IMR-90 (cell line): ENCODE results near the gene ANO9. TPM values are rescaled to one million over a fixed set of nuclear protein-coding genes. Genes with fewer than 3 reads are reported as not detected.
"Not testable (repeated sequence)": the region's sequence is repeated elsewhere in the genome, so short reads cannot be mapped to it uniquely, and the experiment has no call there.

Experiments used
- ATAC-seq: fragments of 200-7000 bp; cut with Tn5 transposase; 2 replicates; pipeline ENCODE4 v1.9.1; 2020; ENCODE audit warnings: low read depth, mild to moderate bottlenecking, moderate library complexity
- BruUV-seq: library from RNA; stranded (reverse); fragments of 400-500 nt; replicated peaks from 2 replicates; lab custom pipeline; 2021; lab: Mats Ljungman, UMichigan
- CTCF ChIA-PET: fragments of 300-600 bp; formaldehyde crosslinking; extraction: SDS; loops from one replicate; lab custom pipeline; 2021; ENCODE audit warnings: antibody characterized with exemption; lab: Yijun Ruan, JAX
- POLR2A ChIA-PET: fragments of 300-600 bp; sonication (Branson Sonifier 250); formaldehyde crosslinking; loops from one replicate; lab custom pipeline; 2022; ENCODE audit warnings: antibody characterized with exemption; ENCODE audit not compliant: unreplicated experiment; lab: Charles Lee
- DNase-seq: peaks from one replicate; pipeline ENCODE4 v3.0.0; 2013
- H2AFZ ChIP-seq: replicated peaks from 2 replicates; pipeline ENCODE3; 2013; ENCODE audit warnings: low read length, mild to moderate bottlenecking; ENCODE audit not compliant: poor library complexity
- H2AK5ac ChIP-seq: 2 replicates; pipeline ENCODE4 v1.6.1; 2013; ENCODE audit warnings: low read depth, low read length, inconsistent platforms
- H2AK9ac ChIP-seq: replicated peaks from 2 replicates; pipeline ENCODE3; 2013; ENCODE audit warnings: mild to moderate bottlenecking, low read depth, low read length, moderate library complexity; ENCODE audit not compliant: poor library complexity
- H2BK120ac ChIP-seq: 2 replicates; pipeline ENCODE4 v1.6.1; 2013; ENCODE audit warnings: low read depth, low read length, inconsistent platforms
- H2BK15ac ChIP-seq: 3 replicates; pipeline ENCODE4 v1.6.1; 2013; ENCODE audit warnings: low read depth, low read length, inconsistent platforms
- H2BK20ac ChIP-seq: 2 replicates; pipeline ENCODE4 v1.6.1; 2013; ENCODE audit warnings: low read depth, mild to moderate bottlenecking, inconsistent platforms, low read length, moderate library complexity
- H2BK5ac ChIP-seq: 2 replicates; pipeline ENCODE4 v1.6.1; 2013; ENCODE audit warnings: mild to moderate bottlenecking, low read depth, low read length, inconsistent platforms; ENCODE audit not compliant: poor library complexity, severe bottlenecking
- H3K14ac ChIP-seq: replicated peaks from 2 replicates; pipeline ENCODE4 v1.6.1; 2013; ENCODE audit warnings: low read depth, low read length, inconsistent platforms
- H3K18ac ChIP-seq: 2 replicates; pipeline ENCODE4 v1.6.1; 2013; ENCODE audit warnings: low read depth, low read length, control low read depth
- H3K23ac ChIP-seq: 2 replicates; pipeline ENCODE4 v1.6.1; 2013; ENCODE audit warnings: low read depth, low read length, inconsistent platforms
- H3K27ac ChIP-seq: 2 replicates; pipeline ENCODE4 v1.5.1; 2013; ENCODE audit warnings: mild to moderate bottlenecking, control low read depth, low read length; ENCODE audit not compliant: insufficient read depth
- H3K27me3 ChIP-seq: 2 replicates; pipeline ENCODE4 v1.6.1; 2013; ENCODE audit warnings: low read length; ENCODE audit not compliant: control insufficient read depth, insufficient read depth
- H3K36me3 ChIP-seq: 2 replicates; pipeline ENCODE4 v1.6.1; 2013; ENCODE audit warnings: low read length, mixed read lengths; ENCODE audit not compliant: control insufficient read depth, insufficient read depth
- H3K4ac ChIP-seq: 2 replicates; pipeline ENCODE4 v1.6.1; 2013; ENCODE audit warnings: low read depth, low read length, inconsistent platforms
- H3K4me1 ChIP-seq: 2 replicates; pipeline ENCODE4 v1.6.1; 2013; ENCODE audit warnings: low read length, mixed read lengths; ENCODE audit not compliant: control insufficient read depth, insufficient read depth
- H3K4me2 ChIP-seq: 2 replicates; pipeline ENCODE4 v1.6.1; 2013; ENCODE audit warnings: low read depth, mild to moderate bottlenecking, control low read depth, low read length, moderate library complexity
- H3K4me3 ChIP-seq: 2 replicates; pipeline ENCODE4 v1.5.1; 2013; ENCODE audit warnings: low read depth, mild to moderate bottlenecking, control low read depth, low read length, moderate library complexity; ENCODE audit not compliant: insufficient read depth
- H3K56ac ChIP-seq: 2 replicates; pipeline ENCODE4 v1.6.1; 2013; ENCODE audit warnings: low read length, inconsistent platforms; ENCODE audit not compliant: insufficient read depth; ENCODE audit errors: extremely low read depth
- H3K79me1 ChIP-seq, 2 experiments: 2 replicates each; pipeline ENCODE4 v1.6.1; 2013; ENCODE audit warnings: low read length in 2 of 2, inconsistent platforms in 1 of 2, low read depth in 1 of 2
- H3K9ac ChIP-seq: 2 replicates; pipeline ENCODE4 v1.6.1; 2013; ENCODE audit warnings: low read depth, low read length, control low read depth
- H3K9me1 ChIP-seq: 2 replicates; pipeline ENCODE4 v1.6.1; 2013; ENCODE audit warnings: low read length, inconsistent platforms; ENCODE audit not compliant: insufficient read depth
- H3K9me3 ChIP-seq: 2 replicates; pipeline ENCODE4 v1.6.1; 2013; ENCODE audit warnings: low read length; ENCODE audit not compliant: control insufficient read depth, insufficient read depth
- H4K20me1 ChIP-seq: 2 replicates; pipeline ENCODE4 v1.6.1; 2013; ENCODE audit warnings: low read length, inconsistent platforms; ENCODE audit not compliant: insufficient read depth
- H4K5ac ChIP-seq: 2 replicates; pipeline ENCODE4 v1.6.1; 2013; ENCODE audit warnings: mild to moderate bottlenecking, low read depth, low read length, control low read depth
- H4K8ac ChIP-seq, 2 experiments: 2 replicates each; pipeline ENCODE4 v1.6.1; 2013; ENCODE audit warnings: low read depth in 2 of 2, low read length in 2 of 2, control low read depth in 1 of 2, inconsistent platforms in 1 of 2
- H4K91ac ChIP-seq: 2 replicates; pipeline ENCODE4 v1.6.1; 2013; ENCODE audit warnings: low read depth, low read length, inconsistent platforms; ENCODE audit not compliant: insufficient read depth
- CHD1 ChIP-seq: IDR thresholded peaks from 2 replicates; pipeline ENCODE4 v1.6.1; 2012; ENCODE audit warnings: low read depth, low read length, improper control_type of control experiment
- USF2 ChIP-seq: fragments of 150-350 bp; IDR thresholded peaks from 2 replicates; pipeline ENCODE4 v1.6.1; 2017; ENCODE audit warnings: mild to moderate bottlenecking, antibody characterized with exemption, low read length, low read depth
- WGBS, 2 experiments: methylation state at CpG; one replicate each; pipeline versions ENCODE4 v1.1.5 to v1.1.7; 2013; ENCODE audit warnings: missing lambda C conversion rate in 2 of 2; ENCODE audit not compliant: insufficient read length in 1 of 2; ENCODE audit errors: extremely low coverage in 2 of 2; 5-methylcytosine and 5-hydroxymethylcytosine counted together
- dilution Hi-C: fragments of 300-500 bp; cut with HindIII; formaldehyde crosslinking; loops from one replicate; pipeline ENCODE4 v1.14.3; 2018; ENCODE audit warnings: low sequenced_read_pairs; ENCODE audit not compliant: unreplicated experiment
- in situ Hi-C: fragments of 300-500 bp; cut with MboI; formaldehyde crosslinking; loops from 3 replicates; pipeline ENCODE4 v1.14.3; 2019; ENCODE audit warnings: low sequenced_read_pairs, inconsistent platforms, mixed read lengths
- intact Hi-C: fragments of 100-400 bp; cut with micrococcal nuclease; formaldehyde crosslinking; loops from 2 replicates; pipeline ENCODE4 v1.10.0; 2022
- polyA plus RNA-seq, 3 experiments: library from polyadenylated mRNA; depleted of rRNA; stranded (reverse); fragments of >200 nt; gene quantifications; 2 replicates each; pipeline ENCODE4 v1.2.3, GENCODE V29; 2012; ENCODE audit warnings: low replicate concordance in 1 of 3
- total RNA-seq: library from RNA; depleted of rRNA; stranded (reverse); fragments of >200 nt; gene quantifications from 2 replicates; pipeline ENCODE4 v1.2.3, GENCODE V29; 2012

ANO9 gene
- total and polyA plus RNA-seq, 2 of the 4 experiments (the other 2 are of a cell fraction), result not detected

GRCh38 chr11:412641-413119, 29.1 kb downstream of the ANO9 start (continued):
- TF ChIP-seq CHD1, result no peak
- TF ChIP-seq USF2, result no peak

GRCh38 chr11:411520-411919, 30.3 kb downstream of the ANO9 start:
- H3K9me1 ChIP-seq, H4K20me1 ChIP-seq, H3K4me3 ChIP-seq, ATAC-seq, H3K14ac ChIP-seq, H2BK20ac ChIP-seq, H3K36me3 ChIP-seq, H2AFZ ChIP-seq, H3K27me3 ChIP-seq, H3K4ac ChIP-seq, H3K9ac ChIP-seq, H2AK9ac ChIP-seq, H3K23ac ChIP-seq, H2BK120ac ChIP-seq, BruUV-seq, H2BK15ac ChIP-seq, H4K91ac ChIP-seq, H2BK5ac ChIP-seq, POLR2A ChIA-PET, H2AK5ac ChIP-seq, intact Hi-C loops, H3K9me3 ChIP-seq, H4K5ac ChIP-seq, DNase-seq, in situ Hi-C loops, H4K8ac ChIP-seq, H3K18ac ChIP-seq, H3K27ac ChIP-seq, dilution Hi-C loops, H3K56ac ChIP-seq, H3K4me2 ChIP-seq, H3K79me1 ChIP-seq: not testable (repeated sequence)
- CTCF ChIA-PET, result interaction anchor here (0.7 kb wide), 1 partner anchor 143 kb away, joined by 3 read pairs; no protein-coding TSS in a partner anchor
- WGBS, 2 experiments, result no CpG with 5 or more reads among the region's 11 CpGs
- peaks cover 13% of the 10 kb centered on the region for H3K4me1 ChIP-seq

- ATAC-seq, H2AK9ac ChIP-seq, H3K36me3 ChIP-seq, H2BK20ac ChIP-seq, H3K4me2 ChIP-seq, H3K18ac ChIP-seq, H2AK5ac ChIP-seq, H4K91ac ChIP-seq, H4K5ac ChIP-seq, H2BK5ac ChIP-seq, H4K20me1 ChIP-seq, H3K27ac ChIP-seq, H3K23ac ChIP-seq, H3K4me3 ChIP-seq, H4K8ac ChIP-seq, dilution Hi-C loops, H2BK15ac ChIP-seq, H2AFZ ChIP-seq, in situ Hi-C loops, POLR2A ChIA-PET, H3K9ac ChIP-seq, H2BK120ac ChIP-seq, CTCF ChIA-PET, H3K9me3 ChIP-seq, BruUV-seq, H3K9me1 ChIP-seq, H3K56ac ChIP-seq, intact Hi-C loops, H3K4ac ChIP-seq, H3K79me1 ChIP-seq, H3K27me3 ChIP-seq, DNase-seq, H3K14ac ChIP-seq: not testable (repeated sequence)
- H3K4me1 ChIP-seq, result peaks cover 10% of the 10 kb centered on the region
- no CpG with 5 or more reads among the region's 13 CpGs for WGBS, 2 experiments
Measured at GRCh38 chr11:410711-411110, 31.1 kb downstream of the ANO9 start.
